Keratinocyte (primary cell): ENCODE results near the gene KCNT2. TPM values are rescaled to one million over a fixed set of nuclear protein-coding genes. Genes with fewer than 3 reads are reported as not detected.

Source experiments
- DNase-seq: peaks from one replicate; pipeline ENCODE4 v3.0.0-alpha.2; 2011; ENCODE audit warnings: low read depth, missing footprints, low spot score
- FAIRE-seq: peaks from 2 replicates; lab custom pipeline; 2011; peaks lifted over from hg19 to GRCh38; lab: Jason Lieb, UNC
- H2AFZ ChIP-seq: 2 replicates; pipeline ENCODE4 v1.6.0; 2012; ENCODE audit warnings: low read length, control low read depth, inconsistent platforms; ENCODE audit not compliant: control insufficient read depth
- H3K27ac ChIP-seq: 2 replicates; pipeline ENCODE4 v1.5.1; 2011; ENCODE audit warnings: low read length; ENCODE audit not compliant: control insufficient read depth, insufficient read depth
- H3K27me3 ChIP-seq: 3 replicates; pipeline ENCODE4 v1.6.0; 2011; ENCODE audit warnings: low read length; ENCODE audit not compliant: control insufficient read depth, insufficient read depth; ENCODE audit errors: extremely low read depth
- H3K36me3 ChIP-seq, 2 experiments: 2 replicates in 1 of 2; 3 replicates in 1 of 2; pipeline ENCODE4 v1.5.1; 2011; ENCODE audit warnings: low read length in 2 of 2, mild to moderate bottlenecking in 1 of 2; ENCODE audit not compliant: control insufficient read depth in 2 of 2, insufficient read depth in 2 of 2; ENCODE audit errors: extremely low read depth in 1 of 2
- H3K4me1 ChIP-seq: 3 replicates; pipeline ENCODE4 v1.5.1; 2011; ENCODE audit warnings: low read length; ENCODE audit not compliant: control insufficient read depth, insufficient read depth; ENCODE audit errors: extremely low read depth
- H3K4me2 ChIP-seq: 3 replicates; pipeline ENCODE4 v1.6.0; 2011; ENCODE audit warnings: low read depth, low read length; ENCODE audit not compliant: control insufficient read depth, insufficient read depth; ENCODE audit errors: extremely low read depth
- H3K4me3 ChIP-seq, 3 experiments: fragments of 200-600 bp in 1 of 3; sonication (generic) in 1 of 3; 2 replicates in 2 of 3; 3 replicates in 1 of 3; pipeline ENCODE4 v1.5.1; 2011 to 2016; ENCODE audit warnings: low read length in 3 of 3, mild to moderate bottlenecking in 3 of 3, control low read depth in 2 of 3, inconsistent platforms in 1 of 3, low read depth in 1 of 3, mixed read lengths in 1 of 3, mixed run types in 1 of 3, moderate library complexity in 1 of 3; ENCODE audit not compliant: control insufficient read depth in 2 of 3, insufficient read depth in 2 of 3; ENCODE audit errors: extremely low read depth in 1 of 3
- H3K79me2 ChIP-seq: 2 replicates; pipeline ENCODE4 v1.6.0; 2012; ENCODE audit warnings: low read length; ENCODE audit not compliant: control insufficient read depth, insufficient read depth
- H3K9ac ChIP-seq: 3 replicates; pipeline ENCODE4 v1.6.0; 2011; ENCODE audit warnings: low read length; ENCODE audit not compliant: control insufficient read depth, insufficient read depth; ENCODE audit errors: extremely low read depth
- H3K9me1 ChIP-seq: 3 replicates; pipeline ENCODE4 v1.6.0; 2011; ENCODE audit warnings: low read length; ENCODE audit not compliant: control insufficient read depth, insufficient read depth; ENCODE audit errors: extremely low read depth
- H3K9me3 ChIP-seq: 2 replicates; pipeline ENCODE4 v1.5.1; 2012; ENCODE audit warnings: low read depth, low read length; ENCODE audit not compliant: control insufficient read depth
- H4K20me1 ChIP-seq: 3 replicates; pipeline ENCODE4 v1.6.0; 2011; ENCODE audit warnings: low read length; ENCODE audit not compliant: control insufficient read depth, insufficient read depth; ENCODE audit errors: extremely low read depth
- CTCF ChIP-seq, 3 experiments: IDR thresholded peaks in 1 of 3; conservative IDR thresholded peaks in 1 of 3; optimal IDR thresholded peaks in 1 of 3; 2 replicates in 2 of 3; 3 replicates in 1 of 3; pipeline versions ENCODE3 to v1.5.1; 2011; ENCODE audit warnings: low read length in 3 of 3, mild to moderate bottlenecking in 3 of 3, moderate library complexity in 2 of 3, control low read depth in 1 of 3, inconsistent platforms in 1 of 3; ENCODE audit not compliant: insufficient read depth in 2 of 3; ENCODE audit errors: extremely low read depth in 1 of 3
- EZH2 ChIP-seq: IDR thresholded peaks from one replicate; pipeline ENCODE4 v1.6.1; 2012; ENCODE audit warnings: inconsistent platforms, mild to moderate bottlenecking, low read length, moderate library complexity
- dilution Hi-C: fragments of 300-500 bp; cut with MboI; formaldehyde crosslinking; loops from one replicate; pipeline ENCODE4 v1.7.0; 2020; ENCODE audit warnings: low sequenced_read_pairs; ENCODE audit not compliant: extremely low pct_ligation_motif_present
- polyA plus RNA-seq, 5 experiments: library from polyadenylated mRNA; depleted of rRNA in 3 of 5; stranded (reverse) in 3 of 5; stranded (forward) in 1 of 5; unstranded in 1 of 5; fragments of >200 nt; gene quantifications; 1 replicate in 1 of 5; 2 replicates in 3 of 5; 3 replicates in 1 of 5; pipeline versions ENCODE4 v1.2.1 to v1.2.3, GENCODE V29; 2011 to 2012; ENCODE audit warnings: missing spikeins in 2 of 5, low read depth in 1 of 5, low replicate concordance in 1 of 5

The KCNT2 gene
- polyA plus RNA-seq, 1 donor (not counting 4 experiments of a cell fraction or from before 2014, with no cell fraction given), result not detected

- DNase-seq, result no peak
Observed at GRCh38 chr1:196305216-196305615, 303.0 kb downstream of the KCNT2 start.

GRCh38 chr1:196302981-196303380 is 305.3 kb downstream of the KCNT2 start:
- no peaks in the 10 kb centered on the region for H4K20me1 ChIP-seq
- H3K4me1 ChIP-seq, result no peaks in the 10 kb centered on the region
- no peak for TF ChIP-seq CTCF (optimal IDR thresholded peaks at IDR 0.05 in 1 of 3, IDR thresholded peaks at IDR 0.05 in 1 of 3, conservative IDR thresholded peaks at IDR 0.05 in 1 of 3; ENCODE audit: extremely low read depth in 1 of 3, insufficient read depth in 2 of 3, low read length in 3 of 3)
- no peak for TF ChIP-seq EZH2
- H3K4me2 ChIP-seq, result no peak overlapping the region
- no peak for DNase-seq
- no peaks in the 10 kb centered on the region for H3K9me1 ChIP-seq
- no peak overlapping the region for H3K27ac ChIP-seq
- H3K4me3 ChIP-seq, result no peak overlapping the region
- H3K27me3 ChIP-seq, result no peaks in the 10 kb centered on the region
- no peaks in the 10 kb centered on the region for H3K9me3 ChIP-seq
- no peaks in the 10 kb centered on the region for H3K36me3 ChIP-seq
- H2AFZ ChIP-seq, result no peak overlapping the region
- no peak overlapping the region for H3K9ac ChIP-seq
- dilution Hi-C loops, result no loop called here
- FAIRE-seq, result no peak
- no peaks in the 10 kb centered on the region for H3K79me2 ChIP-seq

More at GRCh38 chr1:196305216-196305615, 303.0 kb downstream of the KCNT2 start:
- Histone ChIP-seq H3K4me3 (no peak overlapping the region), H2AFZ (no peak overlapping the region), H3K27ac (no peak overlapping the region), H3K4me1 (no peaks in the 10 kb centered on the region), H3K9ac (no peak overlapping the region), H3K4me2 (no peak overlapping the region), H3K27me3 (no peaks in the 10 kb centered on the region), H3K79me2 (no peaks in the 10 kb centered on the region), H3K9me3 (no peaks in the 10 kb centered on the region), H3K36me3 (no peaks in the 10 kb centered on the region), H4K20me1 (no peaks in the 10 kb centered on the region), H3K9me1 (no peaks in the 10 kb centered on the region)
- FAIRE-seq, result no peak
- TF ChIP-seq CTCF (optimal IDR thresholded peaks at IDR 0.05 in 1 of 3, IDR thresholded peaks at IDR 0.05 in 1 of 3, conservative IDR thresholded peaks at IDR 0.05 in 1 of 3; ENCODE audit: extremely low read depth in 1 of 3, insufficient read depth in 2 of 3, low read length in 3 of 3) (no peak), EZH2 (no peak)
- dilution Hi-C loops, result no loop called here
